Liver (tissue), 9 donors: ENCODE data around the gene RILP. TPM values are rescaled to one million over a fixed set of nuclear protein-coding genes. Genes with fewer than 3 reads are reported as not detected.

Experiments used
- DNase-seq: peaks from one replicate; pipeline ENCODE4 v3.0.0-alpha.2; 2017; ENCODE audit warnings: low spot score
- H3K27ac ChIP-seq, 2 donors: one replicate each; pipeline ENCODE4 v1.7.0; 2013; ENCODE audit warnings: inconsistent platforms in 2 of 2, low read length in 2 of 2, control low read depth in 1 of 2, low read depth in 1 of 2, mild to moderate bottlenecking in 1 of 2
- H3K27me3 ChIP-seq, 4 donors: one replicate each; pipeline versions ENCODE4 v1.6.1 to v1.7.0; 2013; ENCODE audit warnings: low read length in 3 of 4, inconsistent platforms in 1 of 4, mild to moderate bottlenecking in 1 of 4, moderate library complexity in 1 of 4; ENCODE audit not compliant: control insufficient read depth in 4 of 4, insufficient read depth in 4 of 4
- H3K36me3 ChIP-seq, 4 donors: one replicate each; pipeline versions ENCODE4 v1.6.1 to v1.7.0; 2013; ENCODE audit warnings: low read length in 3 of 4, mild to moderate bottlenecking in 3 of 4, low read depth in 1 of 4, moderate library complexity in 1 of 4; ENCODE audit not compliant: control insufficient read depth in 4 of 4, insufficient read depth in 3 of 4
- H3K4me1 ChIP-seq, 4 donors: one replicate each; pipeline versions ENCODE4 v1.6.1 to v1.7.0; 2013; ENCODE audit warnings: low read length in 3 of 4, mild to moderate bottlenecking in 3 of 4, moderate library complexity in 1 of 4; ENCODE audit not compliant: control insufficient read depth in 4 of 4, insufficient read depth in 4 of 4
- H3K4me3 ChIP-seq, 3 donors: one replicate each; pipeline versions ENCODE4 v1.6.1 to v1.7.0; 2013; ENCODE audit warnings: low read length in 3 of 3, control low read depth in 1 of 3, low read depth in 1 of 3, mild to moderate bottlenecking in 1 of 3
- H3K9ac ChIP-seq, 2 donors: one replicate each; pipeline ENCODE4 v1.7.0; 2013; ENCODE audit warnings: low read length in 2 of 2, mild to moderate bottlenecking in 2 of 2, moderate library complexity in 2 of 2, control low read depth in 1 of 2, low read depth in 1 of 2
- H3K9me3 ChIP-seq, 4 donors: one replicate each; pipeline versions ENCODE4 v1.6.1 to v1.7.0; 2013; ENCODE audit warnings: low read length in 3 of 4; ENCODE audit not compliant: control insufficient read depth in 4 of 4
- ATF3 ChIP-seq: IDR thresholded peaks from 2 replicates; pipeline ENCODE4 v1.6.1; 2016; ENCODE audit warnings: antibody characterized with exemption
- CTCF ChIP-seq: fragments of 150-350 bp; IDR thresholded peaks from 2 replicates; pipeline ENCODE4 v1.5.1; 2017; ENCODE audit warnings: improper control_type of control experiment, low read depth, low read length; ENCODE audit not compliant: missing input control
- EGR1 ChIP-seq, 2 donors: IDR thresholded peaks; 2 replicates each; pipeline ENCODE4 v1.6.1; 2016 to 2018; ENCODE audit warnings: antibody characterized with exemption in 2 of 2, low read depth in 2 of 2
- FOXA1 ChIP-seq: IDR thresholded peaks from 2 replicates; pipeline ENCODE4 v1.6.1; 2016; ENCODE audit warnings: antibody characterized with exemption
- FOXA2 ChIP-seq: IDR thresholded peaks from 2 replicates; pipeline ENCODE4 v1.6.1; 2016; ENCODE audit warnings: antibody characterized with exemption
- HNF4A ChIP-seq, 2 donors: conservative IDR thresholded peaks; 2 replicates each; pipeline ENCODE4 v1.6.1; 2016; ENCODE audit warnings: antibody characterized with exemption in 2 of 2, mild to moderate bottlenecking in 2 of 2
- JUND ChIP-seq, 2 donors: IDR thresholded peaks; 2 replicates each; pipeline ENCODE4 v1.6.1; 2016; ENCODE audit warnings: antibody characterized with exemption in 2 of 2
- MAX ChIP-seq: IDR thresholded peaks from 2 replicates; pipeline ENCODE4 v1.6.1; 2016; ENCODE audit warnings: antibody characterized with exemption
- RAD21 ChIP-seq, 2 donors: IDR thresholded peaks; 2 replicates each; pipeline ENCODE4 v1.6.1; 2016; ENCODE audit warnings: antibody characterized with exemption in 2 of 2, mild to moderate bottlenecking in 2 of 2
- REST ChIP-seq: IDR thresholded peaks from 2 replicates; pipeline ENCODE4 v1.6.1; 2016; ENCODE audit warnings: antibody characterized with exemption, mild to moderate bottlenecking
- RXRA ChIP-seq, 2 donors: IDR thresholded peaks; 2 replicates each; pipeline ENCODE4 v1.6.1; 2017 to 2018; ENCODE audit warnings: antibody characterized with exemption in 2 of 2, mild to moderate bottlenecking in 1 of 2
- SP1 ChIP-seq: IDR thresholded peaks from 2 replicates; pipeline ENCODE4 v1.6.1; 2018; ENCODE audit warnings: antibody characterized with exemption, mild to moderate bottlenecking
- TAF1 ChIP-seq: conservative IDR thresholded peaks from 2 replicates; pipeline ENCODE4 v1.6.1; 2016; ENCODE audit warnings: antibody characterized with exemption, mild to moderate bottlenecking
- YY1 ChIP-seq: IDR thresholded peaks from 2 replicates; pipeline ENCODE4 v1.6.1; 2016; ENCODE audit warnings: antibody characterized with exemption, mild to moderate bottlenecking
- ZBTB33 ChIP-seq: IDR thresholded peaks from 2 replicates; pipeline ENCODE4 v1.6.1; 2016; ENCODE audit warnings: antibody characterized with exemption
- WGBS: extraction: QIAGEN DNeasy Blood & Tissue Kit; methylation state at CpG from one replicate; pipeline ENCODE4 v1.1.7; 2013; 5-methylcytosine and 5-hydroxymethylcytosine counted together
- polyA plus RNA-seq, 2 donors: library from polyadenylated mRNA; stranded (reverse) in 1 of 2; unstranded in 1 of 2; fragments of 200-250 nt in 1 of 2; fragments of >200 nt in 1 of 2; fragmentation: Nextera tagmentation in 1 of 2; extraction: Ambion mirVana in 1 of 2; gene quantifications; one replicate each; pipeline versions ENCODE4 v1.2.1 to v1.2.3, GENCODE V29; 2013 to 2015
- total RNA-seq, 2 donors: library from RNA; depleted of rRNA; stranded (reverse); fragments of >200 nt; gene quantifications; one replicate each; pipeline ENCODE4 v1.2.3, GENCODE V29; 2014
- donor health status: healthy.
- donor health status: healthy.
- donor health status: healthy.
- donor health status: healthy.
- donor health status: healthy.

The RILP gene
- total and polyA plus RNA-seq, 4 donors = 7.9 to 47.4 (median 22.5) TPM

- H3K27ac ChIP-seq = no peak overlapping the region
- no peaks in the 10 kb centered on the region for H3K9me3 ChIP-seq
- H3K27me3 ChIP-seq = no peaks in the 10 kb centered on the region
- DNase-seq = no peak
- H3K36me3 ChIP-seq = peaks cover 4 to 17% (median 12%) of the 10 kb centered on the region in 4 donors
- 77% methylated on average over 23 of the region's 23 CpGs for WGBS
- no peak for TF ChIP-seq ZBTB33
- no peak for TF ChIP-seq HNF4A (conservative IDR thresholded peaks at IDR 0.05)
- no peak for TF ChIP-seq EGR1 (IDR thresholded peaks at IDR 0.05; ENCODE audit: low read depth in 2 of 2)
- no peak for TF ChIP-seq MAX
- TF ChIP-seq RAD21 (IDR thresholded peaks at IDR 0.05) = no peak
- no peak for TF ChIP-seq ATF3
- no peak for TF ChIP-seq CTCF
- no peak for TF ChIP-seq TAF1
- TF ChIP-seq YY1 = no peak
- peaks cover 5 to 20% (median 12%) of the 10 kb centered on the region in 4 donors for H3K4me1 ChIP-seq
- H3K9ac ChIP-seq = no peak overlapping the region
- H3K4me3 ChIP-seq = no peak overlapping the region
Observed at GRCh38 chr17:1640329-1641064, 9.2 kb downstream of the RILP start.

- no peaks in the 10 kb centered on the region for H3K9me3 ChIP-seq
- peaks cover 6 to 20% (median 13%) of the 10 kb centered on the region in 4 donors for H3K36me3 ChIP-seq
- H3K4me1 ChIP-seq = peaks cover 5 to 14% (median 11%) of the 10 kb centered on the region in 4 donors
- DNase-seq = no peak
- no peak overlapping the region for H3K27ac ChIP-seq
- H3K9ac ChIP-seq = no peak overlapping the region
- no peak overlapping the region for H3K4me3 ChIP-seq
- H3K27me3 ChIP-seq = no peaks in the 10 kb centered on the region
- WGBS = 84% methylated on average over 11 of the region's 11 CpGs
- TF ChIP-seq RAD21 (IDR thresholded peaks at IDR 0.05) (no peak), TAF1 (no peak), JUND (IDR thresholded peaks at IDR 0.05) (no peak), MAX (no peak), CTCF (no peak), ZBTB33 (no peak), RXRA (IDR thresholded peaks at IDR 0.05) (no peak), SP1 (no peak), HNF4A (conservative IDR thresholded peaks at IDR 0.05) (no peak), ATF3 (no peak), FOXA1 (no peak), FOXA2 (no peak), REST (no peak), EGR1 (IDR thresholded peaks at IDR 0.05; ENCODE audit: low read depth in 2 of 2) (no peak)
Observed at GRCh38 chr17:1639549-1640180, 10.0 kb downstream of the RILP start.
